GM19035 (cell line): ENCODE data around the gene ACTL8.

ENCODE experiments used
- ATAC-seq: cut with Tn5 transposase; IDR thresholded peaks from one replicate; pipeline ENCODE4 v1.9.1; 2021; ENCODE audit not compliant: unreplicated experiment

ACTL8 gene

GRCh38 chr1:17799642-17800041, 44.5 kb downstream of the ACTL8 start:
- no peak for ATAC-seq

GRCh38 chr1:17802164-17802563, 47.0 kb downstream of the ACTL8 start:
- ATAC-seq = no peak

GRCh38 chr1:17802945-17803344, 47.8 kb downstream of the ACTL8 start:
- ATAC-seq = no peak

- ATAC-seq = no peak
Observed at GRCh38 chr1:17805869-17806684, 50.9 kb downstream of the ACTL8 start.

- ATAC-seq = no peak
Observed at GRCh38 chr1:17808816-17809215, 53.7 kb downstream of the ACTL8 start.

GRCh38 chr1:17810668-17811067, 55.5 kb downstream of the ACTL8 start:
- no peak for ATAC-seq

GRCh38 chr1:17816511-17816910, 61.4 kb downstream of the ACTL8 start:
- ATAC-seq = no peak

GRCh38 chr1:17819129-17819802, 64.1 kb downstream of the ACTL8 start:
- ATAC-seq = no peak

- ATAC-seq = no peak
Observed at GRCh38 chr1:17820198-17820597, 65.1 kb downstream of the ACTL8 start.

GRCh38 chr1:17822741-17823426, 67.8 kb downstream of the ACTL8 start:
- ATAC-seq = no peak

- ATAC-seq = no peak
Observed at GRCh38 chr1:17825273-17826164, 70.4 kb downstream of the ACTL8 start.

- no peak for ATAC-seq
Observed at GRCh38 chr1:17826165-17826488, 71.0 kb downstream of the ACTL8 start.

- ATAC-seq = no peak
Observed at GRCh38 chr1:17828991-17829390, 73.9 kb downstream of the ACTL8 start.

GRCh38 chr1:17829579-17829978, 74.4 kb downstream of the ACTL8 start:
- ATAC-seq = no peak

- no peak for ATAC-seq
Observed at GRCh38 chr1:17831597-17831996, 76.5 kb downstream of the ACTL8 start.

GRCh38 chr1:17833661-17834501, 78.7 kb downstream of the ACTL8 start:
- ATAC-seq = no peak

GRCh38 chr1:17834561-17835100, 79.5 kb downstream of the ACTL8 start:
- ATAC-seq = no peak

GRCh38 chr1:17837233-17838030, 82.3 kb downstream of the ACTL8 start:
- no peak for ATAC-seq

GRCh38 chr1:17839641-17840196, 84.6 kb downstream of the ACTL8 start:
- ATAC-seq = no peak
